Stimulated activated CD8-positive, alpha-beta memory T cell treated with anti-CD3 and anti-CD28 coated beads, Interleukin-12 subunit alpha, Interleukin-12 subunit beta, amount 100 ng/mL, for 4 hours (primary cell): ENCODE measurements around the gene SERPINE1.

Source experiments
- DNase-seq: peaks from one replicate; pipeline ENCODE4 v3.0.0-alpha.2; 2020; ENCODE audit warnings: low read depth

SERPINE1 gene

DNA sequence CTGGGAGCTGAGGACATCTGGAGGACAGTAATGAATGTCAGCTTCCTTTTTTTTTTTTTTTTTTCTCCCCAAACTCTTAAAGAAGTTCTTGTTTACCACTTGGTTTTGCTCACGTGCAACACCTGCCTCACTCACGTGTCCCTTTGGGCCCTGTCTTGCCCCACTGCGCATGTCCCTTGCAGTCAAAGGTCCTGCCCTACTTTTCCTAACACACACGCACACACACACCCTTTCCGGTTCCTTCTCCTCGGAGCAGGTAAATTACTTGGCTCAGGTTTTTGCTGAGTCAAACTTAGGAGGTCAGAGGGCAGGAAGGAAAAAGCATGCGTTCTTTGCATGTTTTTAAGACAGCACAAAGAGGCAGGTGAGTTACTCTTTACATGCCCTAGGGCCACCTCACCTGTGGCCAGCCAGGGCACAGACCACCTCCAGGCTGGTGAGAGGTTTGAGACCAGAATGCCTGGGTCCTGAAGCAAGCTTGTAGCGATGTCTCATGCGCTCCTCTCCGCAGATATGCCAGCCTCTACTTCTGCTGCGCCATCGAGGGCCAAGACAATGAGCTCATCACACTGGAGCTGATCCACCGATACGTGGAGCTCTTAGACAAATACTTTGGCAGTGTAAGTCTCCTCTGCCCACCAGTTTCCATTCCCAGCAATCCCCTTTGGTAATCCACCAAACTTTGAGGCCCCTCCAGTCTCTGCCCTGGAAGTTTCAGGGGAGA lies 30.1 kb downstream of the SERPINE1 start:
- no peak for DNase-seq

DNA sequence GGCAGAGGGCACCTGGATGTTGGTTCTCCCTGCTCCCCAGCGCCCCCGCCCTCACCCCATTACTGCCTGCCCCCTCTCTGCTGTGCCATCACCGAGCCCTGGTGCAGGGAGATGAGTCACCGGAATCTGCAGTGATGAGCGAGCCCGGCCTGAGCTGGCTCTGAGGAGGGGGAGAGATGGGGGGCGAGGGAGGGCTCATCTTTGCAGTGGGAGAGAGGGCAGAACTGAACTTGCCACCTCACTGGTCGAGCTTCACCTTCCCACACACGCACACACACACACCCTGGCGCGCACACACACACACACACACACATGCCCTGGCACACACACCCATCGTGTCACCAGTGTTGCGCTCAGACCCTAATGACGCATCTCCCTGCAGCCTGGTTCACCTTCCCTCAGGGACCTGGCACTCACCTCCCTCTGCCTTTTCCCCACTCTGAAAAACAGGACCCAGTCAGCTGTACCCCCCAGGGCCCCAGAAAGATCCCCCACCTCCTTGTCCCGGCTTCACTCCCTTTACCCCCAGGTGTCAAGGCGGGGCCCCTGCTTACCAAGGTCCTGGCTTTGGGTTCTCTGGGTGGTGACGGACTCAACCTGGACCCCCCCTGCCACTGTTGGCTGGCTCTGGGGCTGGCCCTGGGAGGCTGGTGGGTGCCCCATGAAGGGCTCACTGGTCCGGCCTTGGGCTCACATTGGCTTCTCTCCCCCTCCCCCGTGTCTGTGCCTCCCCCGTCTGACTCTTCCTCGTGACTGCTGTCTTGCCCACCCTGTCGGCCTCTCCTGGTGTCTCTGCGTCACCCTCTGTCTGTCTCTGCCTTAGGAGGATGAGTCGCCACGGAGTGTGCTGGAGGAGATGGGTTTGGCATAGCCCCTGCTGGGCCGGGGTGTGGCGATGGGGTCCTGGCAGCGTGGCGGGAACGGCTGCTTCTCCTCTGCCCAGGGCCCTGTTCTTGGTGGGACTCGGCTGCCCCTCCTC lies 33.1 kb downstream of the SERPINE1 start:
- no peak for DNase-seq

DNA sequence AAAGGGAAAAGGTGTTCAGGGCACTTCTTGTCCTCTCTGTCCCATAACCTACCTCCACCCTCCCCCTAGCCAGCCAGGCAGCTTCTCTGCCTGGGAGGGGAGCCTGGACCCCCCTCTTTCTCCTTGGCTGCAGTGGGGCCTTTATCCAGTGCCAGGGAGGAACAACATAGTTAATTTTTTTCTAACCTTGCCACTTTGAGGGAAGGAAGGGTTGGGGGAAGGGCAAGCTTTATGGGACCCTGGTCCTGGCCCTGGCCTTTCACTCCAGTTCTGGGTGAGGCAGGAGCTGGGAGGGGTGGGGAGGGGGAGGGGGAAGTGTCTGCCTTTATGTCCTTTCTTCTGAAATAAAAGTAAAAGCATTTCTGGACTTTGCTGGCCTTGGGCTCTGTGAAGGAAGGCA lies 34.0 kb downstream of the SERPINE1 start:
- no peak for DNase-seq

DNA sequence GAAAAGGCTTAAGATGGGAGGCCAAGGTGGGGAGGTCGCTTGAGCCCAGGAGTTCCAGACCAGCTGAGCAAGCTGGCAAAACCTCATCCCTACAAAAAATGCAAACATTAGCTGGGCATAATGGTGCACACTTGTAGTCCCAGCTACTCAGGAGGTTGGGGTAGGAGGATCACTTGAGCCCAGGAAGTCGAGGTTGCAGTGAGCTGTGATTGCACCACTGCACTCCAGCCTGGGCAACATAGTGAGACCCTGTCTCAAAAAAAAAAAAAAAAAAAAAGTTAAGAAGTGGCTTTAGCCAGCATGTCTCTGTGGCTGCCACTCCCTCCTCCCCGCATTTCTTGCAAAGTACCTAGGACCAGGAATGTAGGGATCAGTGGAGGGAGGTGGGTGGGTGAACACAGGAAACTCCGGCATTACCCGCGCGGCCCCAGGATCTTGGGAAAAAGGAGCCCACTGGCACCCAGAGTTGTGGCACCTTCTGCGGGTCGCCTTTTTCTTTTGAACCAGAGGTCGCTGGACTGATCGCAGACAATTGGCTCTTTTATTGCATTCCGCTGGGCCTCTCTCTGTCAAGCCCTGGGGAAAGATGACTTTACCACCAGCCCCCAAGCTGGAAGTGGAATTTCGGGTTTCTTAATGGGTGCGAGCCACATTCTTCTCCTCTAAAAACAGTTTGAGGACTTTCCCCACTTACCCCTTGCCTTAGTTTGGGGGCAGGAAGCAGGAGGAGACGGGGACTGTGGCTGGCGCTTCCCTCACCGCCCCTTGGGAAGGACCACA lies 35.0 kb downstream of the SERPINE1 start:
- no peak for DNase-seq

DNA sequence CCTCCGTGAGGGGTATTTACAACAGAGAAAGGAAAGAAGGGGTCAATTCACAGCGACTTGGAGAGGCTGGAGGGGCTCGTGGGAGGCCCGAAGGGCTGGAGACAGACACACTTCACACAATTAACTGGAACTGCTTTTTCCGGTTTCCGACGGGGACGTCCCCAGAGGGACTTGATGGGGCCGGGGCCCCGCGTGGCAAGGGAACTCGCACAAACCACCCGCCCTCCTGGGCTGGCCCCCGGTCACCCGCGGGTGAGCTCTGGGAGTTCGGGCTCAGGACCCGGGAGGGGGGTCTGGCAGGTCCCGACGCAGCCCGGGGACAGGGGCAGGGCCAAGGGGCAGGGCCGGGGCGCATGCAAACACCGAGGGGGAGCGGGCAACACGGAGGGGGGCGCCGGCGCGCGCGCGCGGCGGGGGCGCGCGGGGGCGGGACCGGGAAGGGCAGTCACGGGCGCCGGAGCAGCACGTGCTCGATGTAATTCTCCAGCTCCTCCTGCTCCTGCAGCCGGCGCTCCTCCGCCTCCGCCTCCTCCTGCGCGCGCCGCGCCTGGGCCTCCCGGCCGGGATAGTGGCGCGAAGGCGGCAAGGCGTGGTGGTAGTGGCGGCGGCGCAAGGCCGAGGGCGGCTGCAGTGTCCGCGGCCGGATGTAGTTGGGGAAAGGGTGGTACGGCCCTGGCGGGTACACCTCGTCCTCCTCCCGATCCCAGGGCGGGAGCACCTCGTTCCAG lies 35.8 kb downstream of the SERPINE1 start:
- no peak for DNase-seq

DNA sequence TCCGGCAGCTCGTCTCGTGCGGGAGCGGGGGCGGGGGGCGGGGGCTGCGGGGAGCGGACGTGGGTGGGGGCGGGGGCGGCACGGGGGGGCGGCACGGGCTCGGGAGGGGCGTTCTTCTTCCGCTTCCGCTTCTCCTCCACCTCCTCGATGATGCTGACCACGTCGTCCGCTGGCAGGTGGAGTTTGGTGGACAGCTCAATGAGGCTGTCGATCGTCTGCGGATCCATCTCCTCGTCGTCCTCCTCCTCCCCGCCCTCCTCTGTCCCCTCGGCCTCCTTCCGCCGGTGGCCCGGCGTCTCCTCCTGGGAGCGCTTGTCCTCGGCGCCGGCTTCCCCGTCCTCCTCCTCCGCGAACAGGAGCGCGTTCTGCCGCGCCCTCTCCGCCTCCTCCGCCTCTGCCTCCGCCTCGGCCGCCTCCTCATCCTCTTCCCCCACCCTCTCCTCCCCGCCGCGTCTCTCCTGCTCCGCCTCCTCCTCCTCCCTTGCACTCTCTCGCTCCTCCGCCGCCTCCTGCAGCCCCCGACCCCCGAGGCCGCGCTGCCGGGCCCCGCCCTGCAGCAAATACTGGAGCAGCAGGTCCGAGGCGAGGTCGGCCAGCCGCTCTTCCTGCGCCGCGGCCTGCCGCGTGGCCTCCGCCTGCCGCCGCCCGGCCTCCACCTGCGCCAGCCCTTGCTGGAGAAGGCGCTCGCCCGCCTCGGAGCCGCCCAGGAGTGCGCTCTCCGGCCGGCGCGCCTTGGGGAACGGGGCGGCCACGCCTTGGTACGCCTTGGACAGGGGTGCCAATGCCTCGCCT lies 36.6 kb downstream of the SERPINE1 start:
- no peak for DNase-seq

DNA sequence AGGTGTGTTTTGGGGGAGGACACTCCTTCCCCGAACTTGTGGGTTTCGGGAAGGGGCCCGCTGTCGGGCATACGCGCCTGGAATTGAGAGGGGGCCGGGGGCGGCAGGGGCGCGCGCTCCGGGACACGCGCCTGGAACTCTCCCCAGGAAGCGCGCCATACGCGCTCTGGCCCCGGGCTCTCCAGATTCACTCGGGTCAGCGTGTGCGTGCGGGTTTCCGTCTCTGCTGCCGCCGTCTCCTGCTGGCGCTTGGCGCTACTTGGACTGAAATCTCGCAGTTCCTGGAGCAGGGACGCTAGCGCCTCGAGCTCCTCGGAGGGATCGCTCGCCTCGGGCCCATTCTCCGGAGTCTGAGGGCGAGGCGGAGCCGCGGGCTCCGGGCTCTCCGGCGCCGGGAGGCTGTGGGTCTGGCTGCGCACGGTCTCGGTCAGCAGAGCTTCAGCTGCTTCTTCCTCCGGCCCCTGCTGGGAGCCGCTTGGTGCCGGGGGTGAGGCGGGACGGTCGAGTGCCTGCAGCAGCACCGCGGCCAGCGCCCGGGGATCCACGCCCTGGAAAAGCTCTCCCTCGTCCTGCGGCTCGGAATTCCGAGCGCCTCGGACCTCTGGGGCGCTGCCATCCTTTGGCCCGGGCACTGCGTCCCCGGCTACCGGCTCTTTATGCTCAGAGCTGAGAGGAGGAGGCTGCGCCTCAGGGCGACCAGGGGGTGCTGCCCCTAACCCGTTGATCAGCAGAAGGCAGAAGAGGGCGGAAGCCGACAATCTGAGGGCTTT lies 37.4 kb downstream of the SERPINE1 start:
- DNase-seq = no peak

DNA sequence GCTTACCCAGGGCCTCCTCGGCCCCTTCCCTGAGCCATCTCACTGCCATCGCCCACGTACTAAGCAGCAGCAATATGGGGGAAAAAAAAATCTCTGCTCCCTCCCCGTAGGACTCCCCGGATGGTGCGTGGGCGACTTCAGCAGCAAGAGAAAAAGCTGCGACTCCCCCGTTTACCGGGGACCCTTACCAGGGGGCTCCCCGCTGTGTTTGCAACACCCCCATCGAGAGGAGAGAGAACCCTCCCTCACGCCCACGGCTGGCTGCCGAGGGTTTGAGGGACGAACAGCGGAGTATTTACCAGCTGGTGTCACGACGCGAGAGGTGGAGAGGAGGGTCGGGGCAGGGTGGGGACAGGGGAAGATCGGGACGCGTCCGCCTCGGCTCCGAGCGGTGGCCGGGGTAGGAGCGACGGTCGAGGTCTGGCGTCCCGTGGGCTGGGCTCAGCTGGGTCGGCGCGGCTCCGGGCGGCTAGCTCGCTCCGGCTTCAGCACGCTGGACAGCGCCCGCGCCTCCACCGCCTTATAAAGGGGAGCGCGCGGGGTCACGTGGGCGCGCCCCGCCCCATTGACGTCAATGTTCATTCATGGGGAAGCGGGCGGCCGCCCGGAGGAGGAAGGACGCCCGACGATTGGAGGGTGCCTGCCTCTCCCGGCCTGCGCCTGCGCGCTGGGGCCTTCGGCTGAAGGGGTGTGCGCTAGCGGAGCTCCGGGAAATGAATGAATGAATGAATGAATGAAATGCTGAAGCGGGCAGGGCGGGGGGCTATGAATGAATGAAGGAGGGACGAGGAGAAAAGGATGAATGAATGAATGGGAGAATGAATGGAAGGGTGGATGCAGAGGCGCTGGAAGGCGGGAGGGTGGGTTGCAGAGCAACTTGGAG lies 38.4 kb downstream of the SERPINE1 start, which contains the start of gene VGF:
Gene VGF, minus strand, starts transcription at position 495 of the 883 bp plus-strand sequence. CDS start 726 bp downstream, outside the sequence.
- DNase-seq = peak; percentile 75

DNA sequence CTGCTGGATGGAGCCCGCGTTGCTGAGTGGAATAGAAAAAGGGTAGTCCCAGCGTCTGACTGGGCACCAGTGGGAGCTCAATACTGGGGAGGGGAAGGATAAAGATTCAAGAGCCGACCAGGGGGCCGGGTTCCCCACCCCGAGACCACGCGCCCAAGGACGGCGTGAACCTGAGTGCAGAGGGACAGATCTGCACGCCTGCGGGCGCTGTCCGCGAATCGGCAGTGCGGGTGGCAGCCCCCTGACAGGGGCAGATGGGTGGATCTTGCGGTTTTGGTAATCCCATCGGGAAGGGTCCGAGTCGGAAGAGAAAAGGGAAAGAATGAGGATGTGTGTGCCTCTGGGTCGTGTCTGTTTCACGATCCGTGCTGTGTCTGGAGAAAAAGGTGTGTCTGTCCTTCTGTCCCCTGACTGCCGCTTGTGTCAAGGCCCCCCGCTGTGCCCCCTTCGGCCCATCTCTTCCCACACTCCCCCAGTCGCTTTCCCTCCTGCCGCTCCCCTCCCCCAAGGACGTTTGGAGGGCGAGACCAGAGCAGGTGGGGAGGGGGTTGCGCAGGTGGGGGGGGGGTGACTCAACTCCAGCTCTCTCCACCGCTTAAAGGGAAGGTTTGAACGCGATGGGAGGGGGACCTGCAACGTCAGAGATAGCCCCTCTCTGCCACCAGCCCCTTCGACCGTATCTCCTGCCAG lies 39.2 kb downstream of the SERPINE1 start:
- DNase-seq = no peak

DNA sequence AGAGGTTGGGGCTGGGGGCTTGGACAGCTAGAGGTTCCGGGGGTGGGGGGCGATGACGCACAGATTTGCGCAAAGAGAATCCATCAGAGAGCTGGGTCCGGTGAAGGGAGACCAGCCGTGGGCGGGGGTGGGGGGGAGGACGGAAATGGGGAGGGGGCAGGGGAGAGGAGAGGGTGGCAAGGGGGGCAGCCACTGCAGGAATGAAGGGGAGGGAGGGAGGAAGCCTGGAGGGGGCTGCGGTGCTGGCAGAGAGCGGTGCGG lies 39.7 kb downstream of the SERPINE1 start:
- DNase-seq = no peak

DNA sequence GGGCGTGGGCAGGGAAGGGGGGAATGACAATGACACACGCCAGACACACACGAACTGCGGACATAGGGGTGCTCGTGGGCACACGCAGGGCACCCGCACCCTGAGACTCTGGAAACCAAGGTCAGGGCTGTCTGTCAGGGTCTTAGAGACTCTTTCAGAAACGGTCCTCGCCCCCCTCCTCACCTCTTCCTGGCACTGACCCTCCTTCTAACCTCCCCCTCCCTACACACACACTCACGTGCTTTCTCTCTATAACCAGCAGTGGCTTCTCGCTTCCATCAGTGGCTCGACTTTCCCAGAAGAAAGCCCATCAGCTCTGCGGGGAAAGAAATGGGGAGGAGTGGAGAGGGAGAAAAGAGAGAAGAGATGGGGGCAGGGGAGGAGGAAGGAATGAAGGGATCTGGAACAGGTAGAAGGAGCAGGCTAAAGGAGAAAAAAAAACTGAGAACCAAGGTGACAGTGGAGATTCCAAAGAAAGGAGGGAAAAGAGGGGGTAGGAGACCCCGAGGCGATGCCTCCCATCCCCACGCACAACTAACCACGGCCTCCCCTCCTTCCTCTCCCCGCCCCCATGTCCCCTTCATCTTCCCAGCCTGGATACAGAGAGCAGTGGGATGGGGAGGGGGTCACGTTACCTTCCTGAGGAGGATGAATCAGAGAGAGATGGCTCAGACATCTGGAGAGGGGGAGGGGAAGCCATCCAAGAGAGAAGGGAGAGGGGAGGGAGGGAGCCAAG lies 40.2 kb downstream of the SERPINE1 start:
- no peak for DNase-seq

DNA sequence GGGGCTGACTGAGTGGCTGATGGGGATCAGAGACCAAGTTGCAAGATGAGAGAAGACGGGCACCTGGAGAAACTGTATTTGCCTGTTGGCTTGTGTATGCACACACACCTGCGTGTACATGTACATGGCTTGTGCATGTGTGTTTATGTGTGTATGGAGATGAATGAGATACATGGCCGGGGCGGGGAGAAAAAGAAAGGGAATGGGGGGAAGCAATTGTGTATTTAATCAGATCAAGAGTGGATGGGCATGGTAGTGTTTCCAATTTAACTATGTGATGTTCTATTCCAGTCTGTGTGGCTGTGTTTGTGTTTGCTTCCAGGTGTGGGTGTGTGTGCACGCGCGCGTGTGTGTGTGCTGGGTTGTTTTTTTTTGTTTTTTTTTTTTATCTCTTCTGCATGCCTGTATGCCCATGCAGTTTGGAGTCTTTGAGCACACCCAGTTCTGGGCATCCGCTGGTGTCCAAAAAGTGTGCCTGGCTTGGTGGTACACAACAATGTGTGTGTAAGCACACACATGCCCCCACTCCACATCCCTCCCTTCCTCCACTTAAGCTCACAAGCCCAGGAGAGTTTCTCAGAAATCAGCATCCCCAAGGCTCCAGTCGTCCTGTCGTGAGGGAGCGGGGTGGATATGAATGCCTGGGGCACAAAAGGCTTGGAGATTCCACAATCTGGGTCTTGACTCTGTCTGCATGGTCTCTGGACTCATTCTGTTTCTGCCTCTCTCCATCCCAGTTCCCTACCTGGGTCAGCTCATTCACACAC lies 40.9 kb downstream of the SERPINE1 start:
- DNase-seq = no peak

DNA sequence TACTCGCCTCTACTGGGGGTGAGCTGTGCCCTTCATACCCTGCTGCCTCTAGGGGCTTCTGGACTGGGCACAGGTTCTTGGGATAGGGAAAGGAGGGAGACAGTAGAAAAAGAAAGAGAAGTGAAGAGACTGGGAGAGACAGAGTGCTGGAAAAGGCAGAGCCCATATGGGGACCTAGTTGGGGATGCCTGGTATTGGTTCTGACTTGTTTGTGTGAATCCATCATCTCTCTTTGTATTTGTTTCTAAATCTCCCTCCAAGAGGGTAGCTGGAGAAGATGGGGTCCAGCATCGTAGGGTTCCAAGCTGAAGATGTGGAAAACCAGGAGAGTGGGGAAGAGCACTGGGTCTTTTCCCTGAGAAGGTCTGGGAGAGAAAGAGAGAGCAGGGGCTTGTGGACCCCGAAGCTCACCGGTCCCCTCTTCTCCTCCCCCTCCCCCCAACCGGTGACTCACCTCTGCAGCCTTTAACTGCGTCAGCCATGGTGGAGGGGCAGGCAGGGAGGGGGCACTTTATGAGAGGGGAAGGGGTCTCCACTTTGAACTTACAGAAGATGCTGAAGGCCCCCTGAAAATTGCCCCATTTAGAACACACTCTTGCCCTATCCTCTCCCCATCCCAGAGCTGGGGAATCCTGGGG lies 41.6 kb downstream of the SERPINE1 start:
- DNase-seq = no peak

DNA sequence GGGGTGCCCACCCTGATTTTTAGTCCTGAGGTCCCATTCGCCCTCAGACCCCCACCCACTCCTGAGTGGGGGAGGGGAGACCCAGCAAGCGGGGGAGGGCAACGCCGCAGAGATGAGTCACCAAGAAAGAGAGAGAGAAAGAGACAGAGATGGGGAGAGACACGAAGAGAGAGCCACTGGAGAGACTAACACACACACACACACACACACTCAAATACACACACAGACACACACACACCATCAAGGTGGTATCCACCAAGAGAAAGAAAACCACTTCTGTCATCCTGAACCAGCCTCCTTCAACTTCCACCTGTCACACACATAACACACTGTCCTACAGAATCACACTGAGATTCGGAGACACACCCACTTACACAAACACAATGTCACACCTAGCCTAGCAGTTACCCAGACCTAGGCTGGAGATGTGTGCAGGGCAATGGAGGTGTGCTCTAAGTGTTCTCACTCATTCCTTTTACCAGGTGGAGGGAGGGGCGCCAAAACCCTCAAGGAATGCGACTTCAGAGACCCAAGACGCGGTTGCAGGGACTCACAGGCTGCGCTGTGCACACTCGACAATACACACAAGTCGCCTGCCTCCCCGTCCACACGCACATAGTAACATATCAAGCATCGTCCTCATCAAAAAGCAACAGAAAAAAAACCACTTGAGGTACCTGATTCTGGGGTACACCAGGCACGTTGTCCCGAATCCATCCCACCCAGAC lies 42.4 kb downstream of the SERPINE1 start:
- DNase-seq = no peak

DNA sequence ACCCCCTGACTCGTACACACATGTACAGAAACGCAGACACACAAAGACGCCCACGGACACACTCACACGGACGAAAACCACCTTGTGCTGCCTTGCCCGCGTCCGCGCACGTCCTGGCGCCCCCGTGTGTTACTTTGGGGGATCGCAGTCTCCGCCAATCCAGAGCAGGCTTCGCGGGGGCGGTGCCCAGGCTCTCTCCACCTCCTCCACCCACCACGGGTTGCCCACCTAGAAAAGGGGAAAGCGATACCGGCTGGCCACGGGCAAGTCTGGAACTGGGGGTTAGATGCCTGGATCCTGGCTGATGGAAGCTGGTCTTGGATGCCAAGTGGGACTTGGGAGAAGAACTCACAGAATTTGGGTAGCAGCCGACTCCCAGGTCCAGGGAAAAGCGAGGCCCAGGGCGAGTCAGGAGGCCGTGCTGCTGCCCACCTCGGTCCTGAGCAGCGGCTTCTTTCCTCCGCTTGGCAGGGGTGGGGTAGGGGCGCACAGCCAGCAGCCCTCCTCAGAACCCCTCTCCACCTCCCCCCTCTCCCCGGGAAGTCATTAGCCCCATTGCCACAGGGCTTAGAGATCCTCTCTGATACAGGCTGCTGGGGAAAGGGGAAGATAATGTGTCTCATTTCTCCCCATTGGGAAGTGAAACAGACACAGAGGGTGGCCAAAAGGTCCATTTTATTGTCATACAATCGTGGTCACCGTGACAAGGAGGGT lies 43.1 kb downstream of the SERPINE1 start:
- DNase-seq = peak; percentile 66
